IPS-20b (cell line): ENCODE measurements around the gene CHID1.

Experiments
- H3K27ac ChIP-seq: one replicate; pipeline ENCODE4 v1.5.1; 2013; ENCODE audit warnings: low read length
- H3K27me3 ChIP-seq: 2 replicates; pipeline ENCODE4 v1.6.1; 2013; ENCODE audit warnings: mild to moderate bottlenecking, low read length, inconsistent platforms; ENCODE audit not compliant: insufficient read depth
- H3K36me3 ChIP-seq: 2 replicates; pipeline ENCODE4 v1.6.1; 2013; ENCODE audit warnings: low read depth, mild to moderate bottlenecking, inconsistent platforms, low read length, moderate library complexity; ENCODE audit not compliant: insufficient read depth
- H3K4me1 ChIP-seq: 2 replicates; pipeline ENCODE4 v1.6.1; 2013; ENCODE audit warnings: mild to moderate bottlenecking, control low read depth, inconsistent platforms, low read length, moderate library complexity; ENCODE audit not compliant: insufficient read depth
- H3K4me3 ChIP-seq: 2 replicates; pipeline ENCODE4 v1.5.1; 2013; ENCODE audit warnings: mild to moderate bottlenecking, low read length, inconsistent platforms
- H3K9ac ChIP-seq: 2 replicates; pipeline ENCODE4 v1.6.1; 2013; ENCODE audit warnings: low read depth, mild to moderate bottlenecking, inconsistent platforms, low read length, moderate library complexity
- H3K9me3 ChIP-seq: 2 replicates; pipeline ENCODE4 v1.6.1; 2013; ENCODE audit warnings: mild to moderate bottlenecking, low read depth, low read length, inconsistent platforms; ENCODE audit not compliant: insufficient read depth

Gene CHID1

GRCh38 chr11:947744-948143, 37.1 kb upstream of the CHID1 start:
- Histone ChIP-seq H3K9me3 (no peaks in the 10 kb centered on the region), H3K27ac (no peak overlapping the region), H3K27me3 (no peaks in the 10 kb centered on the region), H3K4me3 (no peak overlapping the region), H3K36me3 (peaks cover 8% of the 10 kb centered on the region; the same call in 1 of the 2 replicates), H3K4me1 (peaks cover 36% of the 10 kb centered on the region), H3K9ac (no peak overlapping the region)

GRCh38 chr11:945986-946385, 35.4 kb upstream of the CHID1 start:
- H3K9ac ChIP-seq, result peak overlapping the region; percentile 67; the same call in 1 of the 2 replicates
- H3K27ac ChIP-seq, result peak overlapping the region; percentile 84
- H3K36me3 ChIP-seq, result peaks cover 8% of the 10 kb centered on the region; the same call in 1 of the 2 replicates
- H3K4me1 ChIP-seq, result peaks cover 40% of the 10 kb centered on the region
- no peaks in the 10 kb centered on the region for H3K9me3 ChIP-seq
- H3K27me3 ChIP-seq, result no peaks in the 10 kb centered on the region
- peak overlapping the region; percentile 34; the same call in 1 of the 2 replicates for H3K4me3 ChIP-seq

- Histone ChIP-seq H3K9ac (peak overlapping the region; percentile 67; the same call in 1 of the 2 replicates), H3K27ac (peak overlapping the region; percentile 84), H3K4me1 (peaks cover 47% of the 10 kb centered on the region), H3K27me3 (no peaks in the 10 kb centered on the region), H3K36me3 (peaks cover 8% of the 10 kb centered on the region; the same call in 1 of the 2 replicates), H3K9me3 (no peaks in the 10 kb centered on the region), H3K4me3 (peak overlapping the region; percentile 44; the same call in 1 of the 2 replicates)
Measured at GRCh38 chr11:944711-945470, 34.3 kb upstream of the CHID1 start.

- peak overlapping the region; percentile 33 for H3K27ac ChIP-seq
- no peaks in the 10 kb centered on the region for H3K27me3 ChIP-seq
- no peaks in the 10 kb centered on the region for H3K9me3 ChIP-seq
- peaks cover 3% of the 10 kb centered on the region; the same call in 1 of the 2 replicates for H3K36me3 ChIP-seq
- peaks cover 50% of the 10 kb centered on the region for H3K4me1 ChIP-seq
- H3K9ac ChIP-seq, result peak overlapping the region; percentile 47; the same call in 1 of the 2 replicates
- H3K4me3 ChIP-seq, result no peak overlapping the region
Measured at GRCh38 chr11:942823-943222, 32.2 kb upstream of the CHID1 start.

GRCh38 chr11:940496-941135, 30.0 kb upstream of the CHID1 start:
- Histone ChIP-seq H3K4me1 (peaks cover 49% of the 10 kb centered on the region), H3K36me3 (no peaks in the 10 kb centered on the region), H3K4me3 (no peak overlapping the region), H3K9ac (no peak overlapping the region), H3K27ac (no peak overlapping the region), H3K9me3 (no peaks in the 10 kb centered on the region), H3K27me3 (no peaks in the 10 kb centered on the region)

- Histone ChIP-seq H3K4me1 (peaks cover 39% of the 10 kb centered on the region), H3K4me3 (no peak overlapping the region), H3K36me3 (no peaks in the 10 kb centered on the region), H3K9ac (peak overlapping the region; percentile 22; the same call in 1 of the 2 replicates), H3K27ac (no peak overlapping the region), H3K9me3 (no peaks in the 10 kb centered on the region), H3K27me3 (peaks cover 9% of the 10 kb centered on the region; the same call in 1 of the 2 replicates)
Measured at GRCh38 chr11:937841-938261, 27.2 kb upstream of the CHID1 start.

GRCh38 chr11:936199-936598, 25.6 kb upstream of the CHID1 start:
- Histone ChIP-seq H3K27me3 (peaks cover 9% of the 10 kb centered on the region; the same call in 1 of the 2 replicates), H3K9me3 (no peaks in the 10 kb centered on the region), H3K4me3 (no peak overlapping the region), H3K36me3 (no peaks in the 10 kb centered on the region), H3K27ac (no peak overlapping the region), H3K9ac (no peak overlapping the region), H3K4me1 (peaks cover 37% of the 10 kb centered on the region)

- H3K4me1 ChIP-seq, result peaks cover 26% of the 10 kb centered on the region
- H3K36me3 ChIP-seq, result peaks cover 3% of the 10 kb centered on the region; the same call in 1 of the 2 replicates
- H3K9ac ChIP-seq, result 0 out of 2 replicates have a peak overlapping the region, but pooled peaks have one; percentile 2
- H3K27me3 ChIP-seq, result peaks cover 9% of the 10 kb centered on the region; the same call in 1 of the 2 replicates
- H3K27ac ChIP-seq, result no peak overlapping the region
- H3K9me3 ChIP-seq, result no peaks in the 10 kb centered on the region
- peak overlapping the region; percentile 46; the same call in 1 of the 2 replicates for H3K4me3 ChIP-seq
Measured at GRCh38 chr11:934527-934926, 23.9 kb upstream of the CHID1 start.

GRCh38 chr11:933936-934335, 23.3 kb upstream of the CHID1 start:
- Histone ChIP-seq H3K9ac (no peak overlapping the region; the same call in 1 of the 2 replicates), H3K27ac (no peak overlapping the region), H3K4me1 (peaks cover 26% of the 10 kb centered on the region), H3K27me3 (peaks cover 9% of the 10 kb centered on the region; the same call in 1 of the 2 replicates), H3K4me3 (peak overlapping the region; percentile 2; the same call in 1 of the 2 replicates), H3K36me3 (peaks cover 7% of the 10 kb centered on the region; the same call in 1 of the 2 replicates), H3K9me3 (no peaks in the 10 kb centered on the region)

- no peak overlapping the region for H3K27ac ChIP-seq
- H3K9ac ChIP-seq, result no peak overlapping the region; the same call in 1 of the 2 replicates
- H3K4me3 ChIP-seq, result peak overlapping the region; percentile 2; the same call in 1 of the 2 replicates
- no peaks in the 10 kb centered on the region for H3K9me3 ChIP-seq
- peaks cover 13% of the 10 kb centered on the region for H3K36me3 ChIP-seq
- H3K4me1 ChIP-seq, result peaks cover 26% of the 10 kb centered on the region
- H3K27me3 ChIP-seq, result peaks cover 9% of the 10 kb centered on the region; the same call in 1 of the 2 replicates
Measured at GRCh38 chr11:933142-933851, 22.7 kb upstream of the CHID1 start.

- H3K4me3 ChIP-seq, result no peak overlapping the region
- no peaks in the 10 kb centered on the region for H3K9me3 ChIP-seq
- no peak overlapping the region for H3K9ac ChIP-seq
- peaks cover 9% of the 10 kb centered on the region; the same call in 1 of the 2 replicates for H3K27me3 ChIP-seq
- no peak overlapping the region for H3K27ac ChIP-seq
- peaks cover 21% of the 10 kb centered on the region for H3K36me3 ChIP-seq
- H3K4me1 ChIP-seq, result peaks cover 18% of the 10 kb centered on the region
Measured at GRCh38 chr11:932435-932834, 21.8 kb upstream of the CHID1 start.
